MM.1S (cell line): Measurements from ENCODE around the gene CCL3.

Source experiments
- EZH2 ChIP-seq: fragments of 300-600 bp; sonication (generic); optimal IDR thresholded peaks from 2 replicates; pipeline ENCODE3; 2017; ENCODE audit warnings: low read depth, mild to moderate bottlenecking, antibody characterized with exemption, low read length, mixed read lengths
- EZH2phosphoT487 ChIP-seq: fragments of 300-600 bp; sonication (generic); IDR thresholded peaks from 2 replicates; pipeline ENCODE4 v1.6.1; 2018; ENCODE audit warnings: antibody characterized with exemption, low read length
- TF ChIP-seq, protein P1 (sequence below): fragments of 300-600 bp; sonication (generic); IDR thresholded peaks from 2 replicates; pipeline ENCODE4 v1.5.1; 2016; ENCODE audit warnings: antibody characterized with exemption, low read length, mixed read lengths

DNA sequence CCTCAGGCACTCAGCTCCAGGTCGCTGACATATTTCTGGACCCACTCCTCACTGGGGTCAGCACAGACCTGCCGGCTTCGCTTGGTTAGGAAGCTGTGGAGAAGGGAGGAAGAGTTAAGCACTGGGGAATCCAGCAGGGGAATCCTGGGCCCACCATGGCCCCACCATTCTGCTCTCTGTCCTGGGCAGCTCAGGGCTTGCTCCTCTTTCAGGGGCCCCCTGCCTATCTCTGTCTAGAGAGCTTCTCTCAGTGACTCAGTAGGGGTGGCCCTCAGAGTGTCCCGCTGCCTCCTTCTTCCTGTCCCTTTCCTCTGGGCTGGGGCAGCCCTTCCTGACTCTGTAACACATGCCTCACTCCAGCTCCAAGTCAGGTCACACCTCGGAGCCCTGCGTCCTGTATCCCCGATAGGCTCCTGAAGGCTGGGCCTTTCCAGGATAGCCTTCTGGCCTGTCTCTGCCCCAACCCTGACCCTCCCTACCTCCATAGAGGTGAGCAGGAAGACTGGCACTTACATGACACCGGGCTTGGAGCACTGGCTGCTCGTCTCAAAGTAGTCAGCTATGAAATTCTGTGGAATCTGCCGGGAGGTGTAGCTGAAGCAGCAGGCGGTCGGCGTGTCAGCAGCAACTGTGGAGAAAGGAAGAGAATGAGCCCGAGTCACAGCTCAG, 1.1 kb downstream of the CCL3 start:
- TF ChIP-seq, protein P1, sequence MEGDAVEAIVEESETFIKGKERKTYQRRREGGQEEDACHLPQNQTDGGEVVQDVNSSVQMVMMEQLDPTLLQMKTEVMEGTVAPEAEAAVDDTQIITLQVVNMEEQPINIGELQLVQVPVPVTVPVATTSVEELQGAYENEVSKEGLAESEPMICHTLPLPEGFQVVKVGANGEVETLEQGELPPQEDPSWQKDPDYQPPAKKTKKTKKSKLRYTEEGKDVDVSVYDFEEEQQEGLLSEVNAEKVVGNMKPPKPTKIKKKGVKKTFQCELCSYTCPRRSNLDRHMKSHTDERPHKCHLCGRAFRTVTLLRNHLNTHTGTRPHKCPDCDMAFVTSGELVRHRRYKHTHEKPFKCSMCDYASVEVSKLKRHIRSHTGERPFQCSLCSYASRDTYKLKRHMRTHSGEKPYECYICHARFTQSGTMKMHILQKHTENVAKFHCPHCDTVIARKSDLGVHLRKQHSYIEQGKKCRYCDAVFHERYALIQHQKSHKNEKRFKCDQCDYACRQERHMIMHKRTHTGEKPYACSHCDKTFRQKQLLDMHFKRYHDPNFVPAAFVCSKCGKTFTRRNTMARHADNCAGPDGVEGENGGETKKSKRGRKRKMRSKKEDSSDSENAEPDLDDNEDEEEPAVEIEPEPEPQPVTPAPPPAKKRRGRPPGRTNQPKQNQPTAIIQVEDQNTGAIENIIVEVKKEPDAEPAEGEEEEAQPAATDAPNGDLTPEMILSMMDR = no peak
- TF ChIP-seq EZH2 = no peak
- TF ChIP-seq EZH2phosphoT487 = no peak
